ENCODE results near the gene PEF1. TPM values are rescaled to one million over a fixed set of nuclear protein-coding genes. Genes with fewer than 3 reads are reported as not detected.
A peak's percentile ranks its signal among the peaks of the same experiment; 100 is the strongest.

PEF1 gene
- 68.4 TPM for polyA plus RNA-seq (2013, experiment 1 of 2)
- 58.6 TPM for polyA plus RNA-seq (2013, experiment 2 of 2)

DNA sequence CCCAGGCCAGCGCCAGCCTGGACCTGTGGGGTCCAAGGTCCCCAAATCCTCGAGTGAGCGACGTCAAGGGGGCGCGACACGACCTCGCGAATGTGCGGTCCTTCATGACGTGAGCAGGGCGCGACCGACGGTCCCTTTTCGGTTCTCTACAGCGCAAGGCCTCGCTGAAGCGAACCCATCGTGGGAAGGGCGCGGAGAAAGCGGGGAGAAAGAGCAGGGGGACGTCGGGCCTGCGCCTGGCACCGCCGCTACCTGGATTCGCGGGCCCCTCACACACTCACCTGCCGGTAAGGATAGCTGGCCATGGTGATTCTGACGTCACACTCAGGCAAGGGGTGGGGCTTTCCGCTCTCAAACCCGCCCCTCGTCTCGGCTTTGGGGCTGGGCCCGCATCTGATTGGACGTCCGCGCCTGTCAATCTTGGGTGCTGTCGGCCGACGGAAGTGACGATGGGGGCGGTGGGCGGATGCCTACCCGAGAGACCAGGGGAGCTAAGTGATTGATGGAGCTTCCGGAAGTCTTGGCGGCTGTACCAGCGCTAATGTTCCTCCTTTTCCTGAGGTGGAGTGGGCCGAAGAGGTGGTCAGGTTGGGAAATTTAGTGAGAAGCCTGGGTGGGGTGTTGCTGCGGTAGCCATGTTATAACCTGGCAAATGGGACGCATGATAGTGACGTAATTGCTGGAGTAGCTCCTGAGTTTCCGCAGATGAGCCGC lies at the start of gene PEF1:
Gene PEF1, minus strand, starts transcription at position 317 of the 714 bp plus-strand sequence. Its CDS starts 12 bp downstream, at position 305.
- WGBS, 2 experiments (ENCODE audit: insufficient coverage in 2 of 2) = 0% methylated on average over 53 to 55 of the region's 56 CpGs

DNA sequence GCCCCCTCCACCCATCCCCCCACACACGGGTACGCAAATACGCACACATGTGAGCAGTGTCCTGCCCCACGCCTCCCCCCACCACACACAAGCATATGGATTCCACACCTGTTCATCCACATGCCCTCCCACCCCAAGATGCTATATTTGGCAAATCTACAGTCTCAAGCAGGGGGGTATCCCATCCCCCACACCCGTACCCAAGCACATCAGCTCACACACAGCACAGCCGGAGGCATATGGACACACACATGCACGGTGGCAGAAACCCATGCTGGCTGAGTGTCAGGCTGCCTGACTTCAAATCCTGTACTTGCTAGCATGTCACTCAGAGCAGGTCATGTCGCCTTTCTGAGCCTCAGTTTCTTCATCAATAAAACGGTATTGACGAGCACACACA lies 48.6 kb upstream of the PEF1 start:
- Histone ChIP-seq H3K36me3 (ENCODE audit: control insufficient read depth, insufficient read depth, low read length) (no peaks in the 10 kb centered on the region), H3K27ac (ENCODE audit: low read depth, low read length, severe bottlenecking) (no peak overlapping the region), H3K9me3 (ENCODE audit: control insufficient read depth, low read length) (no peaks in the 10 kb centered on the region), H3K4me1 (ENCODE audit: control insufficient read depth, insufficient read depth, low read length, poor library complexity, severe bottlenecking) (peaks cover 22% of the 10 kb centered on the region), H3K4me3 (ENCODE audit: extremely low read depth, insufficient read depth, low read length, poor library complexity, severe bottlenecking) (no peak overlapping the region)
- 93 to 96% methylated on average over 9 to 10 of the region's 10 CpGs for WGBS, 2 experiments (ENCODE audit: insufficient coverage in 2 of 2)

More for the DNA sequence above, at the start of gene PEF1:
- Histone ChIP-seq H3K36me3 (ENCODE audit: control insufficient read depth, insufficient read depth, low read length) (peaks cover 10% of the 10 kb centered on the region), H3K4me3 (ENCODE audit: extremely low read depth, insufficient read depth, low read length, poor library complexity, severe bottlenecking) (peak within 1 kb of the TSS; percentile 98), H3K4me1 (ENCODE audit: control insufficient read depth, insufficient read depth, low read length, poor library complexity, severe bottlenecking) (peaks cover 45% of the 10 kb centered on the region), H3K27ac (ENCODE audit: low read depth, low read length, severe bottlenecking) (peak within 1 kb of the TSS; percentile 98), H3K9me3 (ENCODE audit: control insufficient read depth, low read length) (no peaks in the 10 kb centered on the region)

- H3K9me3 ChIP-seq (ENCODE audit: control insufficient read depth, low read length) = no peaks in the 10 kb centered on the region
- WGBS, 2 experiments (ENCODE audit: insufficient coverage in 2 of 2) = 88 to 92% methylated on average over 7 of the region's 11 CpGs
- H3K4me3 ChIP-seq (ENCODE audit: extremely low read depth, insufficient read depth, low read length, poor library complexity, severe bottlenecking) = no peak overlapping the region
- H3K4me1 ChIP-seq (ENCODE audit: control insufficient read depth, insufficient read depth, low read length, poor library complexity, severe bottlenecking) = peaks cover 22% of the 10 kb centered on the region
- no peak overlapping the region for H3K27ac ChIP-seq (ENCODE audit: low read depth, low read length, severe bottlenecking)
- H3K36me3 ChIP-seq (ENCODE audit: control insufficient read depth, insufficient read depth, low read length) = no peaks in the 10 kb centered on the region
Observed at GRCh38 chr1:31691951-31692350, 47.3 kb upstream of the PEF1 start.

- H3K27ac ChIP-seq (ENCODE audit: low read depth, low read length, severe bottlenecking) = no peak overlapping the region
- H3K4me1 ChIP-seq (ENCODE audit: control insufficient read depth, insufficient read depth, low read length, poor library complexity, severe bottlenecking) = peaks cover 26% of the 10 kb centered on the region
- H3K9me3 ChIP-seq (ENCODE audit: control insufficient read depth, low read length) = no peaks in the 10 kb centered on the region
- no peaks in the 10 kb centered on the region for H3K36me3 ChIP-seq (ENCODE audit: control insufficient read depth, insufficient read depth, low read length)
- H3K4me3 ChIP-seq (ENCODE audit: extremely low read depth, insufficient read depth, low read length, poor library complexity, severe bottlenecking) = no peak overlapping the region
- 100% methylated on average over 1 to 2 of the region's 4 CpGs for WGBS, 2 experiments (ENCODE audit: insufficient coverage in 2 of 2)
Observed at GRCh38 chr1:31691446-31691845, 46.8 kb upstream of the PEF1 start.

- WGBS, 2 experiments (ENCODE audit: insufficient coverage in 2 of 2) = 76 to 86% methylated on average over 7 to 10 of the region's 10 CpGs
- H3K27ac ChIP-seq (ENCODE audit: low read depth, low read length, severe bottlenecking) = no peak overlapping the region
- H3K4me1 ChIP-seq (ENCODE audit: control insufficient read depth, insufficient read depth, low read length, poor library complexity, severe bottlenecking) = peaks cover 31% of the 10 kb centered on the region
- H3K4me3 ChIP-seq (ENCODE audit: extremely low read depth, insufficient read depth, low read length, poor library complexity, severe bottlenecking) = no peak overlapping the region
- no peaks in the 10 kb centered on the region for H3K36me3 ChIP-seq (ENCODE audit: control insufficient read depth, insufficient read depth, low read length)
- no peaks in the 10 kb centered on the region for H3K9me3 ChIP-seq (ENCODE audit: control insufficient read depth, low read length)
Observed at GRCh38 chr1:31690921-31691320, 46.2 kb upstream of the PEF1 start.

DNA sequence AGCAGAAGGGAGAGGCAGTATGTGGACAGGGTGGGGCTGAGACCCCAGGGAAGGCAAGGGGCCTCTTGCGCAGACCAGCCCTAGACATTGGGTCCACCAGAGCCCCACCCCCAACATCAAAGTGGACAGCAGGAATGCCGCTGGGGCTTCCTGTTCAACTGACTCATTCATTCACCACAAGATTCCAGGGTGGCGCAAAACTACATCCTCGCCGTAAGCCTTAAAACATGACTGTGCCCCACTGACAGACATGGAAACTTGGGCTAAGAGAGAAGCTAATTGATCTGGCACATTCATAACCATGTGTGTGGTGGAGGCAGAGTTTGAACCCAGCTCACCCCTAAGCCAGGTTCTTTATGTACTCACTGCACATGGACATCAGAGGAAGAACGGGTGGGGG lies 45.2 kb upstream of the PEF1 start:
- peaks cover 40% of the 10 kb centered on the region for H3K4me1 ChIP-seq (ENCODE audit: control insufficient read depth, insufficient read depth, low read length, poor library complexity, severe bottlenecking)
- peak overlapping the region; percentile 45 for H3K27ac ChIP-seq (ENCODE audit: low read depth, low read length, severe bottlenecking)
- no peak overlapping the region for H3K4me3 ChIP-seq (ENCODE audit: extremely low read depth, insufficient read depth, low read length, poor library complexity, severe bottlenecking)
- H3K9me3 ChIP-seq (ENCODE audit: control insufficient read depth, low read length) = no peaks in the 10 kb centered on the region
- H3K36me3 ChIP-seq (ENCODE audit: control insufficient read depth, insufficient read depth, low read length) = no peaks in the 10 kb centered on the region
- WGBS, 2 experiments (ENCODE audit: insufficient coverage in 2 of 2) = 92 to 100% methylated on average over 4 to 6 of the region's 6 CpGs

GRCh38 chr1:31689379-31689778 lies 44.7 kb upstream of the PEF1 start:
- no peak overlapping the region for H3K4me3 ChIP-seq (ENCODE audit: extremely low read depth, insufficient read depth, low read length, poor library complexity, severe bottlenecking)
- H3K36me3 ChIP-seq (ENCODE audit: control insufficient read depth, insufficient read depth, low read length) = no peaks in the 10 kb centered on the region
- H3K27ac ChIP-seq (ENCODE audit: low read depth, low read length, severe bottlenecking) = peak overlapping the region; percentile 45
- no peaks in the 10 kb centered on the region for H3K9me3 ChIP-seq (ENCODE audit: control insufficient read depth, low read length)
- WGBS, 2 experiments (ENCODE audit: insufficient coverage in 2 of 2) = 88% methylated on average over 1 of the region's 2 CpGs; no CpG with 5 or more reads in 1 of the 2 experiments
- peaks cover 43% of the 10 kb centered on the region for H3K4me1 ChIP-seq (ENCODE audit: control insufficient read depth, insufficient read depth, low read length, poor library complexity, severe bottlenecking)

- WGBS, 2 experiments (ENCODE audit: insufficient coverage in 2 of 2) = 93 to 95% methylated on average over 6 of the region's 8 CpGs
- H3K36me3 ChIP-seq (ENCODE audit: control insufficient read depth, insufficient read depth, low read length) = no peaks in the 10 kb centered on the region
- no peak overlapping the region for H3K27ac ChIP-seq (ENCODE audit: low read depth, low read length, severe bottlenecking)
- H3K9me3 ChIP-seq (ENCODE audit: control insufficient read depth, low read length) = no peaks in the 10 kb centered on the region
- peaks cover 43% of the 10 kb centered on the region for H3K4me1 ChIP-seq (ENCODE audit: control insufficient read depth, insufficient read depth, low read length, poor library complexity, severe bottlenecking)
- no peak overlapping the region for H3K4me3 ChIP-seq (ENCODE audit: extremely low read depth, insufficient read depth, low read length, poor library complexity, severe bottlenecking)
Observed at GRCh38 chr1:31688233-31688918, 43.7 kb upstream of the PEF1 start.

GRCh38 chr1:31687601-31688000 lies 42.9 kb upstream of the PEF1 start:
- H3K36me3 ChIP-seq (ENCODE audit: control insufficient read depth, insufficient read depth, low read length) = no peaks in the 10 kb centered on the region
- WGBS, 2 experiments (ENCODE audit: insufficient coverage in 2 of 2) = 83 to 85% methylated on average over 5 to 7 of the region's 8 CpGs
- H3K4me3 ChIP-seq (ENCODE audit: extremely low read depth, insufficient read depth, low read length, poor library complexity, severe bottlenecking) = no peak overlapping the region
- no peak overlapping the region for H3K27ac ChIP-seq (ENCODE audit: low read depth, low read length, severe bottlenecking)
- no peaks in the 10 kb centered on the region for H3K9me3 ChIP-seq (ENCODE audit: control insufficient read depth, low read length)
- peaks cover 43% of the 10 kb centered on the region for H3K4me1 ChIP-seq (ENCODE audit: control insufficient read depth, insufficient read depth, low read length, poor library complexity, severe bottlenecking)

DNA sequence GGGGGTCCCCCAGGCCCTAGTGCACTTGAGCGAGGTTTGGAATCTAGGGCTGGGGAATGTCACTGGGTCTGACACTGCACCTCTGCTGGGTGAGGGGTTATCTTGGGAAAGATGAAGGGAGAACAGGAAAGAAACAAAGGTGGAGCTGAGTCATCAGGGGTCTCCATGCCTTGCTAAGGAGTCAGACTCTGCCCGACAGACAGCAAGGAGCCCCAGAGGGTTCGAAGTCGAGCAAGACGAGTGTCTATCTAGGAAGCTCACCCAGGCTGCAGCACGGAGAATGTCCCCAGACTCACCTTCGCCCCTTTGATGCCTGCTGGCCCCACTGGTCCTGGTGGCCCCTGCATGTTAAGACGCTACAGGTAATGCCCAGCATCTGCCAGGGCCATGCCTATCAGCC lies 41.1 kb upstream of the PEF1 start:
- 84 to 87% methylated on average over 7 to 8 of the region's 8 CpGs for WGBS, 2 experiments (ENCODE audit: insufficient coverage in 2 of 2)
- H3K9me3 ChIP-seq (ENCODE audit: control insufficient read depth, low read length) = no peaks in the 10 kb centered on the region
- peaks cover 55% of the 10 kb centered on the region for H3K4me1 ChIP-seq (ENCODE audit: control insufficient read depth, insufficient read depth, low read length, poor library complexity, severe bottlenecking)
- no peak overlapping the region for H3K4me3 ChIP-seq (ENCODE audit: extremely low read depth, insufficient read depth, low read length, poor library complexity, severe bottlenecking)
- H3K36me3 ChIP-seq (ENCODE audit: control insufficient read depth, insufficient read depth, low read length) = no peaks in the 10 kb centered on the region
- no peak overlapping the region for H3K27ac ChIP-seq (ENCODE audit: low read depth, low read length, severe bottlenecking)

DNA sequence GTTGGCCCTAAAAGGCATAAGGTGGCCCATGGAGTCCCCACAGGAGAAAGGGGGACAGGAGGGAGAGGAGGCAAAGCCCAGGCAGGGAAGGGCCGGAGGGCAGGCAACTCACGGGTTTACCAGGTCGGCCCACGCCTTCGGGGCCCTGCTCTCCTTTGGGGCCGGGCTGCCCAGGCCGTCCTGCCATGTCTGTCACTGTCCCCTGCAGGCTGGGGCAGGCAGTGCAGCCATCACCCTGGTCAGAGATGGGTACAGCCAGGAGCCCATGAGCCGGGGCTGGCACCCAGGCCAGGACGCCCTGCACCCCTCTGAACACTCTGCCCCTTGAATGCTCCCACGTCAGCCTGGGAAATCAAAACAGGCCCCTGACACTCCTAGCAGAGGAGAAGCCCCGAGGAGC lies 39.3 kb upstream of the PEF1 start:
- no peak overlapping the region for H3K27ac ChIP-seq (ENCODE audit: low read depth, low read length, severe bottlenecking)
- peaks cover 44% of the 10 kb centered on the region for H3K4me1 ChIP-seq (ENCODE audit: control insufficient read depth, insufficient read depth, low read length, poor library complexity, severe bottlenecking)
- no peaks in the 10 kb centered on the region for H3K9me3 ChIP-seq (ENCODE audit: control insufficient read depth, low read length)
- H3K36me3 ChIP-seq (ENCODE audit: control insufficient read depth, insufficient read depth, low read length) = no peaks in the 10 kb centered on the region
- 87 to 89% methylated on average over 6 to 11 of the region's 11 CpGs for WGBS, 2 experiments (ENCODE audit: insufficient coverage in 2 of 2)
- H3K4me3 ChIP-seq (ENCODE audit: extremely low read depth, insufficient read depth, low read length, poor library complexity, severe bottlenecking) = no peak overlapping the region
